T-helper 9 cell (primary cell): ENCODE results near the gene FBXO40.
"Not testable (repeated sequence)": the region's sequence is repeated elsewhere in the genome, so short reads cannot be mapped to it uniquely, and the experiment has no call there.

Source experiments
- DNase-seq: peaks from one replicate; pipeline ENCODE4 v3.0.0-alpha.2; 2020
- total RNA-seq, 2 donors: gene quantifications; one replicate each; lab custom pipeline; 2026; lab: John Stamatoyannopoulos, UW

FBXO40 gene
- total RNA-seq = 0 reads per million in 2 donors

GRCh38 chr3:121592856-121593702 is at the start of gene FBXO40:
Gene FBXO40, plus strand, starts transcription at chr3:121593379. Its CDS starts 27,197 bp downstream, at chr3:121620576.
- DNase-seq = no peak

- no peak for DNase-seq
Observed at GRCh38 chr3:121545049-121545573, 48.1 kb upstream of the FBXO40 start.

GRCh38 chr3:121545574-121546455 is 47.4 kb upstream of the FBXO40 start, which contains the start of gene POLQ:
Gene POLQ, minus strand, starts transcription at chr3:121545988. Its CDS starts 111 bp downstream, at chr3:121545877.
- peak; percentile 73 for DNase-seq

- DNase-seq = no peak
Observed at GRCh38 chr3:121552379-121552778, 40.8 kb upstream of the FBXO40 start.

GRCh38 chr3:121552797-121553196 is 40.4 kb upstream of the FBXO40 start:
- DNase-seq = no peak

GRCh38 chr3:121557426-121557934 is 35.7 kb upstream of the FBXO40 start:
- no peak for DNase-seq

GRCh38 chr3:121562148-121562547 is 31.0 kb upstream of the FBXO40 start:
- no peak for DNase-seq

GRCh38 chr3:121566773-121567172 is 26.4 kb upstream of the FBXO40 start:
- DNase-seq = no peak

GRCh38 chr3:121567649-121568048 is 25.5 kb upstream of the FBXO40 start, which contains the start of gene ARGFX:
Gene ARGFX, plus strand, starts transcription at chr3:121567949. Its CDS starts 2,765 bp downstream, at chr3:121570714.
- DNase-seq = no peak

- DNase-seq = no peak
Observed at GRCh38 chr3:121574449-121574848, 18.7 kb upstream of the FBXO40 start.

- DNase-seq = no peak
Observed at GRCh38 chr3:121581691-121582090, 11.5 kb upstream of the FBXO40 start.

- no peak for DNase-seq
Observed at GRCh38 chr3:121584418-121584817, 8.8 kb upstream of the FBXO40 start.

GRCh38 chr3:121593806-121594205 is 627 bp downstream of the FBXO40 start:
- DNase-seq = not testable (repeated sequence)

GRCh38 chr3:121594850-121595249 is 1.7 kb downstream of the FBXO40 start:
- no peak for DNase-seq

GRCh38 chr3:121595765-121596406 is 2.7 kb downstream of the FBXO40 start:
- no peak for DNase-seq

- DNase-seq = no peak
Observed at GRCh38 chr3:121598564-121598963, 5.4 kb downstream of the FBXO40 start.

GRCh38 chr3:121599900-121600299 is 6.7 kb downstream of the FBXO40 start:
- DNase-seq = not testable (repeated sequence)

GRCh38 chr3:121601212-121601812 is 8.1 kb downstream of the FBXO40 start:
- no peak for DNase-seq

- DNase-seq = no peak
Observed at GRCh38 chr3:121604759-121605158, 11.6 kb downstream of the FBXO40 start.

- DNase-seq = no peak
Observed at GRCh38 chr3:121606106-121606505, 12.9 kb downstream of the FBXO40 start.

GRCh38 chr3:121619691-121620090 is 26.5 kb downstream of the FBXO40 start:
- no peak for DNase-seq

GRCh38 chr3:121621491-121621890 is 28.3 kb downstream of the FBXO40 start:
- no peak for DNase-seq
